ENCODE data around the gene DACT3.

DACT3 gene

GRCh38 chr19:46661735-46662592, 982 bp upstream of the DACT3 start:
- DNase-seq, result peak; percentile 76 to 89

GRCh38 chr19:46660551-46661019, 397 bp downstream of the DACT3 start:
- DNase-seq, result no peak

- DNase-seq, result no peak
These were observed 919 bp downstream of the DACT3 start for GRCh38 chr19:46660008-46660517.

- no peak for DNase-seq
These were observed 1.6 kb downstream of the DACT3 start for GRCh38 chr19:46659151-46660007.

DNA sequence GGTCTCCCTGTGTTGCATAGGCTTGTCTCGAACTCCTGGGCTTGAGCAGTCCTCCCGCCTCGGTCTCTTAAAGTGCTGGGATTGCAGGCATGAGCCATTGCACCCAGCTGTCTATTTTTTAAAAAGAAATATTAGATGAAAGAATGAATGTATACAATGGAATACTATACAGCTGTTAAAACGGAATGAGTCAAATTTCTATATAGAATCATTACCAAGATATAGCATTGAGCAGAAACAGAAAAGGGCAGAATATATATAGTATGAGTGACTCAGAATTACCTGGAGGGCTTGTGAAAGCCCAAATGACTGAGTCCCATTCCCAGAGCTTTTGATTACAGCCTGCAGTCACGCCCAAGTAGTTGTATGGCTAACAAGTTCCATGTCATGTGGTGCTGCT, 4.4 kb downstream of the DACT3 start:
- DNase-seq, result no peak

- DNase-seq, result no peak
These were observed 6.3 kb downstream of the DACT3 start for GRCh38 chr19:46654621-46655152.

GRCh38 chr19:46650445-46650844, 10.5 kb downstream of the DACT3 start:
- no peak for DNase-seq

GRCh38 chr19:46648961-46649960, 11.7 kb downstream of the DACT3 start:
- no peak for DNase-seq

- DNase-seq, result no peak
These were observed 12.7 kb downstream of the DACT3 start for GRCh38 chr19:46648060-46648960.

- no peak for DNase-seq
These were observed 14.6 kb downstream of the DACT3 start for GRCh38 chr19:46646402-46646801.

DNA sequence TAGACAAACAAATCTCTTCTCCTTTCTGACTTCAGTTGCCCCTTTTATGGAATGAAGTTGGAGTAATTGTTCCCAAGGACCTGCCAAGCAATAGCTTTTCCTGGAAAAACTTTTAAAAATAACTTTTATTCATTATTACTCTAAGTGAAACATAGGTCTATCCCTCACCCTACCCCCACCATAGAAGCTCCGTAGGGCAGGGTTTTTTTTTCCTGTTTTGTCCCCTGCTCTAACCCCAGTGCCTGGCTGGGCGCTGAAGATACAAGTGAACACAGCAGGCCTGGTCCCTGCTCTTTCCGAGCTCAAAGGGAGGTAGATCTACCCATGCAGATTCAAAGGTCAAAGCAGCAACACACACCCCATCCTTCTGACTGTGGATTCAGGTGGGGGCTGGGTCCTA, 16.3 kb downstream of the DACT3 start:
- DNase-seq, result no peak

DNA sequence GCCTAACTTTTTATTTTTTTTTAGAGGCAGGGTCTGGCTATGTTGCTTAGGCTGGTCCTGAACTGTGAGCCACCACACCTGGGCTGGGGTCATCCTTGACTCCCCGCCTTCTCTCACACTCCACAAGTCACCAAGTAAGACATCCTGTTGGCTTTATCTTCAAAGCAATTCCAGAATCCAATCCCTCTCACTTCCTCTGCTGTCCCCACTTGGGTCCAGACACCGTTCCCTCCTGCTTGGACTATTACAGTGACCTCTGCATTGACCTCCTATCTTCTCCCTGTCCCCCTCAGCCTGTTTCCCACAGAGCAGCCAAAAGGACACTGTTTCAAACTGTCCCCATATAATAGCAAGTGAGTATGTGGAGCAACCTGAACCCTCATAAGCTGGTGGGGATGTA, 20.3 kb downstream of the DACT3 start:
- no peak for DNase-seq

GRCh38 chr19:46639358-46640182, 21.4 kb downstream of the DACT3 start:
- peak; percentile 22 to 29 for DNase-seq

DNA sequence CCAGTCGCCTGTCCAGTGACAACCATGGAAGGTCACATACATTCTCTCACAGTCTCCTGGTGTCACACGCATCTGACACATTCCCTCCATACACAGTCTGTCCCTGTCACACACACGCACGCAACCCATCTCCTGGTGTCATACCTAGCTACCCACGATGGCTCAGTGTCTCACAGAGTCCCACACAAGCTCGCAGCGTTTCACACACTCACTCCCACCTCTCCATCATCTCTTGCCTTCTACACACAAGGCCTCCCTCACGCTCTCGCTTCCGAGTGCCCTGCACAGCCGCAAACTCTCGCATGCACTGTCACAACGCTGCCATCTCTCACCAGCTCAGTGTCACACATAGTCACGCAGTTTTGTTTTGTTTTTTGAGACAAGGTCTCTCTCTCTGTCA, 23.8 kb downstream of the DACT3 start:
- DNase-seq, result no peak

GRCh38 chr19:46635920-46636761, 24.8 kb downstream of the DACT3 start, which contains the start of gene GNG8:
Gene GNG8, minus strand, starts transcription at chr19:46636202. Its CDS starts 1,520 bp downstream, at chr19:46634682.
- no peak for DNase-seq

GRCh38 chr19:46634656-46635218, 26.2 kb downstream of the DACT3 start:
- DNase-seq, result no peak

DNA sequence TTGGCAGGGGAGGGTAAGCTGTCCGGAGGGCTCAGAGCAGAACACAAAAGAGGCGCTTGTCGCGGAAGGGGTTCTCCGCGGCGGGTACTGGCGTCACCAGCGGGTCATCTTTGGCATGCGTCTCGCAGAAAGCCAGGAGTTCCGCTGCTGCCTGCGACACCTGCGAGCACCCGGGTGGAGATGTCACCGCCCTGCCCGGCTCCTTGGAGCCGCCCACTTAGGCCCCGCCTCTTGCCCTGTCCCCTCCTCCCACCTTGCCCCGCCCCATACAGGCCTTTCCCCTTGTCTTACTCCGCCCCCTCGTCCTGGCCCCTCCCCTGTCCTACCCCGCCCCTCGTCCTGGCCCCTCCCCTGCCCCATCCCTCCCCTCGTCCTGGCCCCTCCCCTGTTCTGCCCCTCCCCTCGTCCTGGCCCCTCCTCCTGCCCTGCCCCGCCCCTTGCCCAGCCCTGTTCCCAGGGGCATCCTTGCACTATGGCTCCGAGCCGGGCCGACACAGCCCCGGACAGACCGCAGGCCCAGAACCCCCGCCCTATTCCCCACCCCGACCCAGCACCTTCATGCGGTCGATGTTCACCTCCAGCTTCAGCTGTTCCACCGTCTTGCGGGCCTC, 26.8 kb downstream of the DACT3 start:
- DNase-seq, result no peak

DNA sequence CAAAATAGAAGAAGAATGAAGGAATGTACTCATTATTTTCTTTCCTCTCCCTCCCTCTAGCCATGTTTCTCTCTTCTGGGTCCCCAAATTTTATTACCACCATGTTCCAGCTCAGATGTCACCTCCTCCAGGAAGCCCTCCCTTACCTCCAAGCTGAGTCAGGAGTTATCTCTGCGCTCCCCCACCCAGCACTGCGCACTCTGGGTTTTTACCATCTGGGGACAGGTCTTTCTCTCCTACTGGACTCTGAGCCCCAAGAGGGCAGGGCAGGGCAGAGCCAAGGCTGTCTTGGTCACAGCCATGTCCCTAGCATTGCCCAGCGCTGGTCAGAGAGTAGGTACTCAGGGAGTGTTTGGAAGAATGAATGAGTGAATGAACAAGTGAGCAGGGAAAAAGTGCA, 27.9 kb downstream of the DACT3 start:
- no peak for DNase-seq

Data from SHP77 (cell line).